HepG2 (cell line): ENCODE measurements around the gene HDHD3. TPM values are rescaled to one million over a fixed set of nuclear protein-coding genes. Genes with fewer than 3 reads are reported as not detected.

Experiments used
- KLF13 ChIP-seq: sonication (generic); formaldehyde crosslinking; IDR thresholded peaks from 2 replicates; pipeline ENCODE4 v1.4.0; 2020; ENCODE audit warnings: mild to moderate bottlenecking, missing genetic modification reagents
- MIER2 ChIP-seq: IDR thresholded peaks from 2 replicates; pipeline ENCODE4 v1.6.1; 2016; ENCODE audit warnings: missing biosample characterization, missing genetic modification reagents
- PHF5A ChIP-seq: IDR thresholded peaks from one replicate; pipeline ENCODE4 v1.6.1; 2018; ENCODE audit warnings: low read depth, missing genetic modification reagents; ENCODE audit not compliant: unreplicated experiment
- ZBTB3 ChIP-seq: sonication (generic); formaldehyde crosslinking; IDR thresholded peaks from 2 replicates; pipeline ENCODE4 v1.4.0; 2020; ENCODE audit warnings: low read depth, mild to moderate bottlenecking, moderate library complexity, missing genetic modification reagents, borderline replicate concordance
- ZBTB8A ChIP-seq: sonication (generic); formaldehyde crosslinking; IDR thresholded peaks from 2 replicates; pipeline ENCODE4 v1.4.0; 2020; ENCODE audit warnings: mild to moderate bottlenecking, low read depth, missing genetic modification reagents, borderline replicate concordance
- ZKSCAN5 ChIP-seq: sonication (generic); formaldehyde crosslinking; IDR thresholded peaks from 2 replicates; pipeline ENCODE4 v1.5.1; 2020; ENCODE audit warnings: mild to moderate bottlenecking, missing genetic modification reagents
- ZNF431 ChIP-seq: sonication (generic); formaldehyde crosslinking; IDR thresholded peaks from 2 replicates; pipeline ENCODE4 v1.9.0; 2022; ENCODE audit warnings: missing genetic modification reagents, low read depth, mild to moderate bottlenecking, borderline replicate concordance
- ZNF619 ChIP-seq: sonication (generic); formaldehyde crosslinking; IDR thresholded peaks from 2 replicates; pipeline ENCODE4 v1.4.0; 2020; ENCODE audit warnings: mild to moderate bottlenecking, missing genetic modification reagents
- ZNF83 ChIP-seq: sonication (generic); formaldehyde crosslinking; IDR thresholded peaks from 2 replicates; pipeline ENCODE4 v1.4.0; 2020; ENCODE audit warnings: missing genetic modification reagents, mild to moderate bottlenecking, borderline replicate concordance
- ZSCAN20 ChIP-seq: sonication (generic); formaldehyde crosslinking; IDR thresholded peaks from 2 replicates; pipeline ENCODE4 v1.4.0; 2020; ENCODE audit warnings: missing genetic modification reagents, mild to moderate bottlenecking, borderline replicate concordance
- ZSCAN30 ChIP-seq: sonication (generic); formaldehyde crosslinking; IDR thresholded peaks from 2 replicates; pipeline ENCODE4 v1.5.0; 2020; ENCODE audit warnings: mild to moderate bottlenecking, missing genetic modification reagents
- polyA plus RNA-seq, 8 experiments: library from polyadenylated mRNA; depleted of rRNA in 3 of 8; stranded (reverse) in 7 of 8; unstranded in 1 of 8; fragments of >200 nt; fragmentation: Illumina TruSeq in 4 of 8; extraction: Trizol in 4 of 8; gene quantifications; 2 replicates each; pipeline versions ENCODE4 v1.2.1 to v1.2.3, GENCODE V29; 2011 to 2016; ENCODE audit warnings: low read depth in 4 of 8, missing spikeins in 1 of 8, mixed read lengths in 1 of 8; ENCODE audit not compliant: insufficient read depth in 1 of 8
- total RNA-seq, 5 experiments: library from RNA; depleted of rRNA; stranded (reverse); fragments of >200 nt; fragmentation: Illumina TruSeq; extraction: Trizol; gene quantifications; 2 replicates each; pipeline ENCODE4 v1.2.3, GENCODE V29; 2016; ENCODE audit warnings: low read depth in 1 of 5
- TF ChIP-seq, protein P1 (sequence below): sonication (generic); formaldehyde crosslinking; conservative IDR thresholded peaks from 2 replicates; pipeline ENCODE4 v1.8.0; 2022; ENCODE audit warnings: mild to moderate bottlenecking, moderate library complexity, missing genetic modification reagents
- TF ChIP-seq, protein P2 (sequence below): IDR thresholded peaks from 2 replicates; pipeline ENCODE4 v1.6.1; 2012; ENCODE audit warnings: low read depth, low read length, improper control_type of control experiment
- TF ChIP-seq, protein P3 (sequence below): sonication (generic); formaldehyde crosslinking; IDR thresholded peaks from 2 replicates; pipeline ENCODE4 v1.8.1; 2023; ENCODE audit warnings: mild to moderate bottlenecking, missing genetic modification reagents
- TF ChIP-seq, protein P4 (sequence below): IDR thresholded peaks from 2 replicates; pipeline ENCODE4 v1.6.1; 2016; ENCODE audit warnings: low read depth
- TF ChIP-seq, protein P5 (sequence below): sonication (generic); formaldehyde crosslinking; conservative IDR thresholded peaks from 2 replicates; pipeline ENCODE4 v1.8.0; 2022; ENCODE audit warnings: missing genetic modification reagents
- TF ChIP-seq, protein P6 (sequence below): sonication (generic); formaldehyde crosslinking; IDR thresholded peaks from 2 replicates; pipeline ENCODE4 v1.5.0; 2020; ENCODE audit warnings: missing genetic modification reagents
- TF ChIP-seq, protein P7 (sequence below): sonication (generic); formaldehyde crosslinking; IDR thresholded peaks from 2 replicates; pipeline ENCODE4 v1.9.0; 2021; ENCODE audit warnings: missing genetic modification reagents, borderline replicate concordance

The HDHD3 gene
- total and polyA plus RNA-seq, 2 of the 13 experiments (the other 11 are each of a cell fraction or from before 2014, with no cell fraction given): 23.1 to 38.5 TPM

DNA sequence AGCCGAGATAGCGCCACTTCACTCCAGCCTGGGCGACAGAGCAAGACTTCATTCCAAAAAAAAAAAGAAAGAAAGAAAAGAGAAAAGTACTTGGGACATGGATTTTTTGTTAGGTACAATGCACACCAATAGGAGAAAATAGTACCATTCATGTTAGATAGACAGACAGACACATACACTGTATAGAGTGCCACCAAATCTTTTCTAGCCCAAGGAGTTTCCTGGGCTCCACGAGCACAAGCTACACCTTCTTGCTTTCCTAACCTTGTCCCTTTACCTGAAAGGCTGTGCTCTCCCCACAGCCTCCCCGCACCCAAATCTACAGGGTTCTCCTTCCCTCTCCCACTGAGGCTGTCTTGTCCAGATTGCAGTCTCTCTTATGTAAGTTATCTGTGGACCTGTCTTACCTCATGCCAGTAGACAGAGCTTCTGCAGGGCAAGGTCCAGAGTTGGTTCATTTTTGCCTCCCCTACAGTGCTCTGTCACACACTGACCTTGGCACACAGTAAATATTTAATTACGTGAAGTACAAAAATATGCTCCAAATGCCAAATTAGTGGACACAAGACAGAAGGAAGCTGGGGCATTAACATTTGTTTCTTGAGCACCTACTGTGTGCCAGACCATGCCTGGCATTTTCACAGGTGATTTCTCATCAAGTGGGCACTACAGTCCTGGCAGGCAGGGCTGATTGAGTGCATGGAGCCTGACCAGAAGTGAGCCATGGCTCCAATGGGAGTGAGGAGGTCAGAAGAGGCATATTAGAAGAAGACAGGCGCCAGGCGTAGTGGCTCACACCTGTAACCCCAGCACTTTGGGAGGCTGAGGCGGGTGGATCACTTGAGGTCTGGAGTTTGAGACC is 18.4 kb upstream of the HDHD3 start (continued):
- TF ChIP-seq, protein P1, sequence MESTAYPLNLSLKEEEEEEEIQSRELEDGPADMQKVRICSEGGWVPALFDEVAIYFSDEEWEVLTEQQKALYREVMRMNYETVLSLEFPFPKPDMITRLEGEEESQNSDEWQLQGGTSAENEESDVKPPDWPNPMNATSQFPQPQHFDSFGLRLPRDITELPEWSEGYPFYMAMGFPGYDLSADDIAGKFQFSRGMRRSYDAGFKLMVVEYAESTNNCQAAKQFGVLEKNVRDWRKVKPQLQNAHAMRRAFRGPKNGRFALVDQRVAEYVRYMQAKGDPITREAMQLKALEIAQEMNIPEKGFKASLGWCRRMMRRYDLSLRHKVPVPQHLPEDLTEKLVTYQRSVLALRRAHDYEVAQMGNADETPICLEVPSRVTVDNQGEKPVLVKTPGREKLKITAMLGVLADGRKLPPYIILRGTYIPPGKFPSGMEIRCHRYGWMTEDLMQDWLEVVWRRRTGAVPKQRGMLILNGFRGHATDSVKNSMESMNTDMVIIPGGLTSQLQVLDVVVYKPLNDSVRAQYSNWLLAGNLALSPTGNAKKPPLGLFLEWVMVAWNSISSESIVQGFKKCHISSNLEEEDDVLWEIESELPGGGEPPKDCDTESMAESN (CRISPR knock-in tag): peak; percentile 76
- TF ChIP-seq PHF5A (CRISPR knock-in tag) (no peak), ZSCAN20 (CRISPR knock-in tag) (no peak), ZNF83 (CRISPR knock-in tag) (no peak), ZNF619 (CRISPR knock-in tag) (no peak), ZSCAN30 (CRISPR knock-in tag) (no peak), ZNF431 (CRISPR knock-in tag) (peak; percentile 77), ZBTB3 (CRISPR knock-in tag) (peak; percentile 43; the same call in 1 of the 2 replicates), ZKSCAN5 (CRISPR knock-in tag) (no peak), ZBTB8A (CRISPR knock-in tag) (no peak), KLF13 (CRISPR knock-in tag) (no peak), MIER2 (CRISPR knock-in tag) (peak; percentile 26; the same call in 1 of the 2 replicates)
- TF ChIP-seq, protein P2, sequence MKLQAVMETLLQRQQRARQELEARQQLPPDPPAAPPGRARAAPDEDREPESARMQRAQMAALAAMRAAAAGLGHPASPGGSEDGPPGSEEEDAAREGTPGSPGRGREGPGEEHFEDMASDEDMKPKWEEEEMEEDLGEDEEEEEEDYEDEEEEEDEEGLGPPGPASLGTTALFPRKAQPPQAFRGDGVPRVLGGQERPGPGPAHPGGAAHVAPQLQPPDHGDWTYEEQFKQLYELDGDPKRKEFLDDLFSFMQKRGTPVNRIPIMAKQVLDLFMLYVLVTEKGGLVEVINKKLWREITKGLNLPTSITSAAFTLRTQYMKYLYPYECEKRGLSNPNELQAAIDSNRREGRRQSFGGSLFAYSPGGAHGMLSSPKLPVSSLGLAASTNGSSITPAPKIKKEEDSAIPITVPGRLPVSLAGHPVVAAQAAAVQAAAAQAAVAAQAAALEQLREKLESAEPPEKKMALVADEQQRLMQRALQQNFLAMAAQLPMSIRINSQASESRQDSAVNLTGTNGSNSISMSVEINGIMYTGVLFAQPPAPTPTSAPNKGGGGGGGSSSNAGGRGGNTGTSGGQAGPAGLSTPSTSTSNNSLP: 0 out of 2 replicates have a peak, but pooled peaks have one; percentile 31
- TF ChIP-seq, protein P3, sequence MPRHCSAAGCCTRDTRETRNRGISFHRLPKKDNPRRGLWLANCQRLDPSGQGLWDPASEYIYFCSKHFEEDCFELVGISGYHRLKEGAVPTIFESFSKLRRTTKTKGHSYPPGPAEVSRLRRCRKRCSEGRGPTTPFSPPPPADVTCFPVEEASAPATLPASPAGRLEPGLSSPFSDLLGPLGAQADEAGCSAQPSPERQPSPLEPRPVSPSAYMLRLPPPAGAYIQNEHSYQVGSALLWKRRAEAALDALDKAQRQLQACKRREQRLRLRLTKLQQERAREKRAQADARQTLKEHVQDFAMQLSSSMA: no peak
- TF ChIP-seq, protein P4, sequence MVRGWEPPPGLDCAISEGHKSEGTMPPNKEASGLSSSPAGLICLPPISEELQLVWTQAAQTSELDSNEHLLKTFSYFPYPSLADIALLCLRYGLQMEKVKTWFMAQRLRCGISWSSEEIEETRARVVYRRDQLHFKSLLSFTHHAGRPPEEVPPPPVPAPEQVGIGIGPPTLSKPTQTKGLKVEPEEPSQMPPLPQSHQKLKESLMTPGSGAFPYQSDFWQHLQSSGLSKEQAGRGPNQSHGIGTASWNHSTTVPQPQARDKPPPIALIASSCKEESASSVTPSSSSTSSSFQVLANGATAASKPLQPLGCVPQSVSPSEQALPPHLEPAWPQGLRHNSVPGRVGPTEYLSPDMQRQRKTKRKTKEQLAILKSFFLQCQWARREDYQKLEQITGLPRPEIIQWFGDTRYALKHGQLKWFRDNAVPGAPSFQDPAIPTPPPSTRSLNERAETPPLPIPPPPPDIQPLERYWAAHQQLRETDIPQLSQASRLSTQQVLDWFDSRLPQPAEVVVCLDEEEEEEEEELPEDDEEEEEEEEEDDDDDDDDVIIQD: peak; percentile 95
- TF ChIP-seq, protein P5, sequence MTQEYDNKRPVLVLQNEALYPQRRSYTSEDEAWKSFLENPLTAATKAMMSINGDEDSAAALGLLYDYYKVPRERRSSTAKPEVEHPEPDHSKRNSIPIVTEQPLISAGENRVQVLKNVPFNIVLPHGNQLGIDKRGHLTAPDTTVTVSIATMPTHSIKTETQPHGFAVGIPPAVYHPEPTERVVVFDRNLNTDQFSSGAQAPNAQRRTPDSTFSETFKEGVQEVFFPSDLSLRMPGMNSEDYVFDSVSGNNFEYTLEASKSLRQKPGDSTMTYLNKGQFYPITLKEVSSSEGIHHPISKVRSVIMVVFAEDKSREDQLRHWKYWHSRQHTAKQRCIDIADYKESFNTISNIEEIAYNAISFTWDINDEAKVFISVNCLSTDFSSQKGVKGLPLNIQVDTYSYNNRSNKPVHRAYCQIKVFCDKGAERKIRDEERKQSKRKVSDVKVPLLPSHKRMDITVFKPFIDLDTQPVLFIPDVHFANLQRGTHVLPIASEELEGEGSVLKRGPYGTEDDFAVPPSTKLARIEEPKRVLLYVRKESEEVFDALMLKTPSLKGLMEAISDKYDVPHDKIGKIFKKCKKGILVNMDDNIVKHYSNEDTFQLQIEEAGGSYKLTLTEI (CRISPR knock-in tag): no peak
- TF ChIP-seq, protein P6, sequence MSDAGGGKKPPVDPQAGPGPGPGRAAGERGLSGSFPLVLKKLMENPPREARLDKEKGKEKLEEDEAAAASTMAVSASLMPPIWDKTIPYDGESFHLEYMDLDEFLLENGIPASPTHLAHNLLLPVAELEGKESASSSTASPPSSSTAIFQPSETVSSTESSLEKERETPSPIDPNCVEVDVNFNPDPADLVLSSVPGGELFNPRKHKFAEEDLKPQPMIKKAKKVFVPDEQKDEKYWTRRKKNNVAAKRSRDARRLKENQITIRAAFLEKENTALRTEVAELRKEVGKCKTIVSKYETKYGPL (CRISPR knock-in tag): peak; percentile 93
- TF ChIP-seq, protein P7, sequence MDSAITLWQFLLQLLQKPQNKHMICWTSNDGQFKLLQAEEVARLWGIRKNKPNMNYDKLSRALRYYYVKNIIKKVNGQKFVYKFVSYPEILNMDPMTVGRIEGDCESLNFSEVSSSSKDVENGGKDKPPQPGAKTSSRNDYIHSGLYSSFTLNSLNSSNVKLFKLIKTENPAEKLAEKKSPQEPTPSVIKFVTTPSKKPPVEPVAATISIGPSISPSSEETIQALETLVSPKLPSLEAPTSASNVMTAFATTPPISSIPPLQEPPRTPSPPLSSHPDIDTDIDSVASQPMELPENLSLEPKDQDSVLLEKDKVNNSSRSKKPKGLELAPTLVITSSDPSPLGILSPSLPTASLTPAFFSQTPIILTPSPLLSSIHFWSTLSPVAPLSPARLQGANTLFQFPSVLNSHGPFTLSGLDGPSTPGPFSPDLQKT: no peak
